ENCODE measurements around the gene CCDC134.
"Not testable (repeated sequence)": the region's sequence is repeated elsewhere in the genome, so short reads cannot be mapped to it uniquely, and the experiment has no call there.

Gene CCDC134

GRCh38 chr22:41838842-41839618 is 38.6 kb downstream of the CCDC134 start:
- no peak for DNase-seq
- intact Hi-C loops (cut with DNase I): no loop called here

DNA sequence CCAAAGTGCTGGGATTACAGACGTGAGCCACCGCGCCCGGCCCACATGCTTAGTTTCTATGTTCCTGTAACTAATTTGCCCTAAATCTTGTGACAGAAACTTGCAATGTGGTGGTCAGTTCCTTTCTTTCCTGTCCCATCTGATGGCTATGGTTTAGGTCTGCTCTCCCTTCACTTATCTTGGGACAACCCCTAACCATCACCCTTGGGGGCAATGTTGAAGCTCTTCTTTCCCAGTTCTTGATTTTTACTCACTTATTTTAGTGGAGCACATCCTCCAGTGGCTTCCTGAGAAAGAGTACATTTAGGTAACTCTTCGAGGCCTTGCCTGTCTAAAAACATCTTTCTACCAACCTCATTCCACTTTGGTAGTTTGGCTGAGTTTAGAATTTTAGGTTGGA is 39.7 kb downstream of the CCDC134 start:
- intact Hi-C loops (cut with DNase I): no loop called here
- DNase-seq: no peak

- no peak for DNase-seq
- intact Hi-C loops (cut with DNase I): no loop called here
These were observed 40.7 kb downstream of the CCDC134 start for GRCh38 chr22:41841085-41841712.

DNA sequence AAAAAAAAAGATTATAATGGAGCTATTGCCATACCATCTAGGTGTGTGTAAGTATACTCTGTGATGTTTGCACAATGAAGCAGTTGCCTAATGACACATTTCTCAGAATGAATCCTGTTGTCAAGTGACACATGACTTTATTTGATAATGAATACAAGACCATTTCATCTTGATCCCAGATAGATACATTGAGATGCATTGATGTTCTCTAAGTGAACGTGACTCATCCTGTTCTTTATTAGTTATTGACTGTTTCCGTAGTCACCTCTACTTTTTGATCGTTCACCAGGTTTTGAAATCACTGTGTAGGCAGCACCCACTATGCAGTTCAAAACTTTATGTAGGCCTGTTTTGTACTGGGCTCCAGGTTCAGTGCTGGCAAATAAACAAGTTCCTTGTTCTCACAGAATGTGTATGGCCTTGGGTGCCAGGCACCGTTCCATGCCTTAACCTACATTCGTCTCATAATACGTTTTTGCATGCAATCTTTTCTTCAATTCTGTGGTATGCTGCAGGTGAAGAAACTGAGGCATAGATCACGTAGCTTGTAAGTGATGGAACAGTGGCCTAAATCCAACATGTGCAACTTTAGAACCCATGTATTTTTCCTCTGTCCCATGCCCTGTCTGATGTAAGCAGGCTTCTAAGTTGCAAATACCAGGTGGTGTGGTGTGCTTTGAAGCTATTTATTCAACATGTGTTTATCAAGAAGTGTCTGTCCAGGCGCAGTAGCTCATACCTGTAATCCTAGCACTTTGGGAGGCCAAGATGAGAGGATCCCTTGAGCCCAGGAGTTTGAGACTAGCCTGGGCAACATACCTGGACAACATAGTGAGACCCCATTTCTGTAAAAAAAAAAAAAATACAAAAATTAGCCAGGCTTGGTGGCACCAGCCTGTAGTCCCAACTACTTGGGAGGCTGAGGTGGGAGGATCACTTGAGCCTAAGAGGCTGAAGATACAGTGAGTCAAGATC is 42.8 kb downstream of the CCDC134 start:
- intact Hi-C loops (cut with DNase I): no loop called here
- DNase-seq: no peak

GRCh38 chr22:41844036-41844435 is 43.6 kb downstream of the CCDC134 start:
- intact Hi-C loops (cut with DNase I): no loop called here

DNA sequence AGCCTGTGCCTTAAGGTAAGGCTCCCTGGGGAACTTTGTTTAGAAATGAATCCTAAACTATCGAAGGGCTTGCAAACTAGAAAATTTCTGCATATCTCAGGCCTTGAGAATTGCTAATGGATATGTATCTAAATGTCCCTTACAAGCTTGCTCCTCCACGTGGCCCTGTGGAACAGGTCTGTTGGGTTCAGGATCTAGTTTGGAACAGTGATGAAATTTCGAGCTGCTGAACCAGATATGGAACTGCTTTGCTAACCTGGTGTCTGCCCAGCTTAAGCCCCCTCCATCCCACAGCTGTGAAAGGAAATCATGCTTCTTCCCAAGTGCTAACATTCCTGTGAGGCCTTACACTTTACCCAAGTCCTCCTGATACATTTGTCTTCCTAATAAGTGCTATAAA is 44.0 kb downstream of the CCDC134 start:
- DNase-seq: no peak
- intact Hi-C loops (cut with DNase I): no loop called here

More at GRCh38 chr22:41844036-41844435, 43.6 kb downstream of the CCDC134 start:
- no peak for DNase-seq

DNA sequence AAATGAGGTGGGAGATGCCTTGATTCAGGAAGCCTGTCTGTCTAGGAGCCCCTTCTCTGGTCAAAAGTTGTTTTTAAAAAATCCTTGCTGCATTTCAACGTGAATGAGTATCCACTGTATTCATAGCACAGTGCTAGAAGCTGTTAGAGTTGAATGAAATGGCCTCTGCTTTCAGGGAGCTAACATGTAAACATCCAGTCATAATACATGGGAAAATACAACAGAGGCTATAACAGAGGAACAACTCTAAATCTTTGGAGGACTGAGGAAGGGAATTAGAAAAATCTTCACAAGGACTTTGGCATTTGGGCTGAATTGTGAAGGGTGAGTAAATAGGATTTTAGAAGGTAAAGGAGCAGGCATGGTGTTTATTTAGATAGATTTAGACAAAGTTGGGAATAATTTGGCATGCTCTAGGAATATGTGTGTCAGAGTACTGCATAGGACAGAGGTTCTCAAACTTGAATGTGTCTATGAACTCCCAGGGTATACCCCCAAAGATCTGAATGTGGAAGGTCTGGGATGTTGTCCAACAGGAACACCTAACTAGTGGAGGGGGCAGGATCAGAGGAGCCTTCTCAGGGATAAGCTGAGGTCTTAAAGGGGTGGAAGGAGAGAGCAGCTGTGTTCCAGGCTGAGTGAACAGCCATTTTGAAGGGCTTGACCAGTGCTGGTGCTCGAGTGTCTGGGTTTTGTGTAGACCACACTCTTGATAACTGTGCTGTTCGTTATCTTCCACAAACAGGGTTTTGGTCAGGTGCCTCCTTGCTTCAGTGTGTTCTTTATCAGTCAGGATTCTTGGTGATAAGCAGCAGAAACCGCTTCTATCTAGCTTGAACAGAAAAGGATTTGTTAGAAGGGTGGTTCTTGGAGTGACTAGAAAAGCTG is 45.1 kb downstream of the CCDC134 start:
- intact Hi-C loops (cut with DNase I): no loop called here
- no peak for DNase-seq

- DNase-seq: no peak
- intact Hi-C loops (cut with DNase I): no loop called here
These were observed 45.9 kb downstream of the CCDC134 start for GRCh38 chr22:41846268-41846987.

DNA sequence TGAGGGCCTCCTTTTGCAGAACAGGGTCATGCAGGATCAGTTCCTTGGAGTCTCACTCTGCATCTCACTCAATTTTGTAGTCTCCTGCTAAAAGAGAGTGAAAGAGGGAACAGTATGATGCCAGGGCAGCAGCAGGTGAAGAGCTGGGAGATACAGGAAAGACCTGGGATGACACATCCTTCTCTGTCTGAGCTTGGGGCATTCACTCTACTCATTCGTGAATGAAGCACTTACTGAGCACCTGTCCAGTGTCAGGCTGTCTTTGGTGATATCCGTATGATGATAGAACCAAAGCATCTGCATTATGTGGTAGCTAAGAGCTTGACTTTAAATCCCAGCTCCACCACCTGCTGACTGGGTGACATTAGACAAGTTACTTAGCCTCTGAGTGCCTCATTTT is 46.8 kb downstream of the CCDC134 start:
- no peak for DNase-seq
- intact Hi-C loops (cut with DNase I): no loop called here

DNA sequence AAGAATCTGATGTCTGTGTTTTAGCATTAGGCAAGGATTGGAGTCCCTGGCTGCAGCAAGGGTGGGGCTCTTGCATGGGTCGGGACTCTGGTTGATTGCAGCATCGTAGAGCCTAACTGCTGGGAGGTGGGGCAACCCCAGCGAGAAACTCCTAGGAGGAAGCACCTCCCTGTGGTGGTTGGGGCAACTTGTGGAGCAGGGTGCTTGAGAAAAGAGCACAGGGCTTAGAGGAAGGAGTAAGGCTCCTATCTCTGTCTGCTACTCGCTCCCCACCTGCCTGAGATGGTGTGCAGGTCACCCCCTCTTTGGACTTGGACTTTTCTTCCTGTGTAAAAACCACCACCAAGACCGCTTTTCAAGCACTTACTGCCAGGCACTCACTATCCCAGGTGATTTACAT is 48.0 kb downstream of the CCDC134 start:
- no peak for DNase-seq
- intact Hi-C loops (cut with DNase I): no loop called here

GRCh38 chr22:41856469-41856868 is 56.0 kb downstream of the CCDC134 start:
- intact Hi-C loops (cut with DNase I): no loop called here
- no peak for DNase-seq

GRCh38 chr22:41857155-41857859 is 56.8 kb downstream of the CCDC134 start:
- intact Hi-C loops (cut with DNase I): no loop called here
- peak in 3 of 10 donors; percentile 22 to 81 (median 23) for DNase-seq

DNA sequence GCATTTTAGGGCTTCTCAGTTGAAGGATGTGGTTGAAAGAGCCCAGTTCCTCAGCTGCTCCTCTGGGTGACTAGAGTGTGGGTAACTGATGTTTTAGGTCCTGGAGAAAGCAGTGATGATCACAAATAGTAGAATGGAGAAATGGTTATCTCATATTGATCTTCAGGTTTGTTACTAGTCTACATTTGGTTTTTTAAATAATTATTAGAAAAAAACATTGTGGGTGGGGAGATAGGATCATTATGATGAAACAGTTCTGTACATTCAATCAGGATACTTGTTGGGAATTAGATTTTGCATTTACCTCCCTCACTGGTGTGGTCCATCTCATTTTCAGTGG is 57.4 kb downstream of the CCDC134 start:
- intact Hi-C loops (cut with DNase I): no loop called here
- no peak for DNase-seq

GRCh38 chr22:41862160-41862529 is 61.7 kb downstream of the CCDC134 start:
- intact Hi-C loops (cut with DNase I): no loop called here
- DNase-seq: peak in 3 of 10 donors; percentile 13 to 87 (median 20)

DNA sequence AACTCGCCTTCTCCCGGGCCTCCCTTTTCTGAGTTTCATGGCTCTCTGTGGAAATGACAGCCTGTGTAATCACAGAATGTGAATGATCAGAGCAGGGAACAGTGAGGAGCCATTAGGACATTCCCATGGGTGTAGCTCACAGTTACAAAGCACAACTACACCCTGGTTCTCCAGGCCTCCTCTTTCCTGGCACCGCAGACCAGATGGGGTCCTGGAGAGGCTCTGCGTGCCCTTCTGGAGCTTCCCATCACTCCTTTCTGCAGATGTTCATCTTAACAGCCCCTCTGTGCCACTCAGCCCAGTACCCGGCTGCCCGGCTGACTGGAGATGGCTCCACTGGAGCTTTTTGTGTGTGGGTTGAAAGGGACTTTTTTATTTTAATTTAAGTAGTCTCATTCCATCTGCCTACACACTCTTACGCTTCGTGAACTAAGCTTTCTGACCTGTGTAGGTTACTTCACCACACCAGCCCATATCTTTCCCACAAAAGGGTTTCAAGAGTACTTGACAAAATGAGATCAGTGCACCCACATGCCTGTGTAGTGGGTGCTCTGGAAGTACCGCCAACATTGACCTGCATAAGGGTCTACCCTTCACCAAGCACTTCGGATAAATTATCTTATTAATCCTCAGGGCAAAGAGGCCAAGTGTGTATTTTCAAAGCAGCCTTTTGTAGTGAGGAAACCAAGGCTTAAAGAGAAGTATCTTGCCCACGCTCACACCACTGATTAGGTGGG is 62.2 kb downstream of the CCDC134 start:
- intact Hi-C loops (cut with DNase I): no loop called here
- no peak for DNase-seq

- DNase-seq: no peak
- intact Hi-C loops (cut with DNase I): no loop called here
These were observed 63.0 kb downstream of the CCDC134 start for GRCh38 chr22:41863472-41863871.

- DNase-seq: no peak
- intact Hi-C loops (cut with DNase I): no loop called here
These were observed 68.1 kb downstream of the CCDC134 start for GRCh38 chr22:41868556-41868955.

GRCh38 chr22:41870081-41870480 is 69.6 kb downstream of the CCDC134 start:
- intact Hi-C loops (cut with DNase I); DNase-seq: not testable (repeated sequence)

Measured in posterior cingulate gyrus (tissue), 11 donors.